Pons (tissue), 1 donor: ENCODE data around the gene SLC6A2.
"Not testable (repeated sequence)": the region's sequence is repeated elsewhere in the genome, so short reads cannot be mapped to it uniquely, and the experiment has no call there.

Experiments used
- DNase-seq: peaks from one replicate; pipeline ENCODE4 v3.0.0-alpha.2; 2016; ENCODE audit warnings: low spot score

The SLC6A2 gene

GRCh38 chr16:55655897-55656681 lies at the start of gene SLC6A2:
Gene SLC6A2, plus strand, starts transcription at chr16:55655988. Its CDS starts 707 bp downstream, at chr16:55656695.
- no peak for DNase-seq

GRCh38 chr16:55613613-55614335 lies 42.0 kb upstream of the SLC6A2 start:
- no peak for DNase-seq

- no peak for DNase-seq
Observed at GRCh38 chr16:55615071-55615470, 40.7 kb upstream of the SLC6A2 start.

GRCh38 chr16:55615670-55616069 lies 40.1 kb upstream of the SLC6A2 start:
- not testable (repeated sequence) for DNase-seq

GRCh38 chr16:55621771-55622170 lies 34.0 kb upstream of the SLC6A2 start:
- DNase-seq: no peak

GRCh38 chr16:55622272-55622671 lies 33.5 kb upstream of the SLC6A2 start:
- no peak for DNase-seq

- no peak for DNase-seq
Observed at GRCh38 chr16:55622930-55623561, 32.7 kb upstream of the SLC6A2 start.

GRCh38 chr16:55623640-55624039 lies 32.1 kb upstream of the SLC6A2 start:
- no peak for DNase-seq

- no peak for DNase-seq
Observed at GRCh38 chr16:55624696-55625095, 31.1 kb upstream of the SLC6A2 start.

- DNase-seq: no peak
Observed at GRCh38 chr16:55625843-55626242, 29.9 kb upstream of the SLC6A2 start.

GRCh38 chr16:55628306-55628968 lies 27.4 kb upstream of the SLC6A2 start:
- DNase-seq: no peak

- no peak for DNase-seq
Observed at GRCh38 chr16:55630774-55631173, 25.0 kb upstream of the SLC6A2 start.

- no peak for DNase-seq
Observed at GRCh38 chr16:55632259-55632658, 23.5 kb upstream of the SLC6A2 start.

- no peak for DNase-seq
Observed at GRCh38 chr16:55634193-55634592, 21.6 kb upstream of the SLC6A2 start.

- DNase-seq: no peak
Observed at GRCh38 chr16:55638256-55638655, 17.5 kb upstream of the SLC6A2 start.

GRCh38 chr16:55640701-55641327 lies 15.0 kb upstream of the SLC6A2 start:
- no peak for DNase-seq

- no peak for DNase-seq
Observed at GRCh38 chr16:55641430-55642056, 14.2 kb upstream of the SLC6A2 start.

GRCh38 chr16:55642611-55643010 lies 13.2 kb upstream of the SLC6A2 start:
- DNase-seq: no peak

GRCh38 chr16:55643161-55643970 lies 12.4 kb upstream of the SLC6A2 start:
- DNase-seq: no peak

- no peak for DNase-seq
Observed at GRCh38 chr16:55645986-55646385, 9.8 kb upstream of the SLC6A2 start.

GRCh38 chr16:55647343-55647742 lies 8.4 kb upstream of the SLC6A2 start:
- no peak for DNase-seq
